Mesenchymal stem cell (in vitro differentiated cells and primary cell): ENCODE measurements around the gene HOXC11.

Experiments
- DNase-seq: peaks from one replicate; pipeline ENCODE4 v3.0.0-alpha.2; 2013
- H2AFZ ChIP-seq: one replicate; pipeline ENCODE4 v1.6.1; 2013; ENCODE audit warnings: low read depth, mild to moderate bottlenecking, control low read depth, inconsistent platforms, low read length, moderate library complexity
- H2AK5ac ChIP-seq: 2 replicates; pipeline ENCODE4 v1.6.1; 2013; ENCODE audit warnings: low read length, moderate library complexity, mild to moderate bottlenecking, inconsistent platforms; ENCODE audit not compliant: severe bottlenecking
- H2BK120ac ChIP-seq: one replicate; pipeline ENCODE4 v1.6.1; 2013; ENCODE audit warnings: low read depth, mild to moderate bottlenecking, inconsistent platforms, low read length, moderate library complexity
- H2BK12ac ChIP-seq, 2 experiments: one replicate each; pipeline ENCODE4 v1.6.1; 2013; ENCODE audit warnings: inconsistent platforms in 2 of 2, low read length in 2 of 2, mild to moderate bottlenecking in 2 of 2, moderate library complexity in 2 of 2, control low read depth in 1 of 2
- H2BK15ac ChIP-seq: one replicate; pipeline ENCODE4 v1.6.1; 2013; ENCODE audit warnings: mild to moderate bottlenecking, low read depth, inconsistent platforms; ENCODE audit not compliant: poor library complexity, severe bottlenecking
- H2BK5ac ChIP-seq: 2 replicates; pipeline ENCODE4 v1.6.1; 2013; ENCODE audit warnings: low read depth, mild to moderate bottlenecking, low read length, control low read depth, inconsistent platforms; ENCODE audit not compliant: poor library complexity, severe bottlenecking
- H3K14ac ChIP-seq, 2 experiments: one replicate each; pipeline ENCODE4 v1.6.1; 2013; ENCODE audit warnings: inconsistent platforms in 2 of 2, low read length in 2 of 2, control low read depth in 1 of 2, mild to moderate bottlenecking in 1 of 2, moderate library complexity in 1 of 2
- H3K18ac ChIP-seq, 2 experiments: one replicate each; pipeline ENCODE4 v1.6.1; 2013; ENCODE audit warnings: inconsistent platforms in 2 of 2, low read length in 2 of 2, control low read depth in 1 of 2, low read depth in 1 of 2, mild to moderate bottlenecking in 1 of 2
- H3K23ac ChIP-seq, 2 experiments: one replicate each; pipeline ENCODE4 v1.6.1; 2013; ENCODE audit warnings: inconsistent platforms in 2 of 2, low read length in 2 of 2, mild to moderate bottlenecking in 2 of 2, moderate library complexity in 2 of 2, control low read depth in 1 of 2
- H3K27ac ChIP-seq: 2 replicates; pipeline ENCODE4 v1.5.1; 2013; ENCODE audit warnings: mild to moderate bottlenecking, moderate library complexity, low read length, control low read depth, inconsistent platforms; ENCODE audit not compliant: poor library complexity, severe bottlenecking
- H3K27me3 ChIP-seq, 2 experiments: 2 replicates each; pipeline versions ENCODE4 v1.6.1 to v1.7.0; 2013; ENCODE audit warnings: low read length in 2 of 2, mild to moderate bottlenecking in 2 of 2, moderate library complexity in 2 of 2, control low read depth in 1 of 2, inconsistent platforms in 1 of 2; ENCODE audit not compliant: control insufficient read depth in 1 of 2, insufficient read depth in 1 of 2
- H3K36me3 ChIP-seq, 2 experiments: 2 replicates each; pipeline versions ENCODE4 v1.6.1 to v1.7.0; 2013; ENCODE audit warnings: low read length in 2 of 2, control low read depth in 1 of 2, inconsistent platforms in 1 of 2, low read depth in 1 of 2, mild to moderate bottlenecking in 1 of 2; ENCODE audit not compliant: insufficient read depth in 2 of 2, control insufficient read depth in 1 of 2
- H3K4ac ChIP-seq, 2 experiments: one replicate each; pipeline ENCODE4 v1.6.1; 2013; ENCODE audit warnings: inconsistent platforms in 2 of 2, low read length in 2 of 2, mild to moderate bottlenecking in 2 of 2, moderate library complexity in 2 of 2, control low read depth in 1 of 2, low read depth in 1 of 2
- H3K4me1 ChIP-seq: 2 replicates; pipeline ENCODE4 v1.6.1; 2013; ENCODE audit warnings: low read depth, low read length, control low read depth; ENCODE audit not compliant: control insufficient read depth, insufficient read depth
- H3K4me2 ChIP-seq: 2 replicates; pipeline ENCODE4 v1.6.1; 2013; ENCODE audit warnings: low read length, mild to moderate bottlenecking, inconsistent platforms; ENCODE audit not compliant: poor library complexity, severe bottlenecking
- H3K4me3 ChIP-seq, 2 experiments: 2 replicates each; pipeline versions ENCODE4 v1.5.1 to v1.7.0; 2013; ENCODE audit warnings: low read length in 2 of 2, mild to moderate bottlenecking in 2 of 2, control low read depth in 1 of 2, low read depth in 1 of 2; ENCODE audit not compliant: insufficient read depth in 1 of 2
- H3K79me1 ChIP-seq: replicated peaks from 2 replicates; pipeline ENCODE4 v1.6.1; 2013; ENCODE audit warnings: mild to moderate bottlenecking, control low read depth, low read length, inconsistent platforms; ENCODE audit not compliant: poor library complexity, severe bottlenecking
- H3K9ac ChIP-seq: 2 replicates; pipeline ENCODE4 v1.7.0; 2013; ENCODE audit warnings: mild to moderate bottlenecking, low read length, moderate library complexity
- H3K9me3 ChIP-seq: 2 replicates; pipeline ENCODE4 v1.7.0; 2013; ENCODE audit warnings: mild to moderate bottlenecking, low read length; ENCODE audit not compliant: control insufficient read depth
- H4K8ac ChIP-seq: one replicate; pipeline ENCODE4 v1.6.1; 2013; ENCODE audit warnings: inconsistent platforms, mild to moderate bottlenecking, low read length, moderate library complexity
- H4K91ac ChIP-seq: one replicate; pipeline ENCODE4 v1.6.1; 2013; ENCODE audit warnings: mild to moderate bottlenecking, low read length, inconsistent platforms
- WGBS: methylation state at CpG from one replicate; pipeline ENCODE4 v1.1.7; 2013; ENCODE audit warnings: mixed read lengths; 5-methylcytosine and 5-hydroxymethylcytosine counted together

The HOXC11 gene

GRCh38 chr12:53932915-53933314 lies 40.0 kb upstream of the HOXC11 start:
- Histone ChIP-seq H3K18ac (no peak overlapping the region), H2BK5ac (no peak overlapping the region), H3K27me3 (peaks cover 99 to 100% of the 10 kb centered on the region in 2 experiments), H4K91ac (no peak overlapping the region), H3K4me2 (no peak overlapping the region), H3K23ac (no peak overlapping the region), H3K9me3 (peaks cover 14% of the 10 kb centered on the region), H3K36me3 (peaks cover 0 to 2% of the 10 kb centered on the region in 2 experiments), H3K9ac (no peak overlapping the region), H2AFZ (no peak overlapping the region), H3K4me3 (no peak overlapping the region), H3K4me1 (peaks cover 4% of the 10 kb centered on the region), H3K14ac (no peak overlapping the region), H2AK5ac (no peak overlapping the region), H3K4ac (no peak overlapping the region), H2BK120ac (no peak overlapping the region), H3K79me1 (no peaks in the 10 kb centered on the region), H4K8ac (no peak overlapping the region), H2BK15ac (no peak overlapping the region), H2BK12ac (no peak overlapping the region), H3K27ac (no peak overlapping the region)
- DNase-seq, result no peak
- 45% methylated on average over 2 of the region's 4 CpGs for WGBS

GRCh38 chr12:53935383-53936341 lies 37.3 kb upstream of the HOXC11 start:
- Histone ChIP-seq H3K14ac (no peak overlapping the region), H3K27me3 (peaks cover 96 to 98% of the 10 kb centered on the region in 2 experiments), H2AK5ac (no peak overlapping the region), H3K4me1 (peaks cover 13% of the 10 kb centered on the region), H3K23ac (no peak overlapping the region), H3K36me3 (peaks cover 0 to 2% of the 10 kb centered on the region in 2 experiments), H2BK120ac (no peak overlapping the region), H4K91ac (no peak overlapping the region), H4K8ac (no peak overlapping the region), H2BK5ac (no peak overlapping the region), H2BK12ac (no peak overlapping the region), H3K27ac (no peak overlapping the region), H3K4me3 (peak overlapping the region in 1 of 2 experiments; percentile 58), H3K79me1 (no peaks in the 10 kb centered on the region), H3K4ac (no peak overlapping the region), H3K9ac (no peak overlapping the region), H3K4me2 (peak overlapping the region; percentile 43), H3K9me3 (no peaks in the 10 kb centered on the region), H2AFZ (no peak overlapping the region), H3K18ac (no peak overlapping the region), H2BK15ac (no peak overlapping the region)
- no peak for DNase-seq
- WGBS, result 11% methylated on average over 45 of the region's 49 CpGs

- Histone ChIP-seq H3K27me3 (peaks cover 96 to 98% of the 10 kb centered on the region in 2 experiments), H2BK15ac (no peak overlapping the region), H3K4ac (no peak overlapping the region), H3K23ac (no peak overlapping the region), H3K18ac (no peak overlapping the region), H3K4me2 (no peak overlapping the region), H3K14ac (no peak overlapping the region), H2AFZ (no peak overlapping the region), H3K27ac (no peak overlapping the region), H3K4me3 (no peak overlapping the region), H3K79me1 (no peaks in the 10 kb centered on the region), H4K8ac (no peak overlapping the region), H2BK5ac (no peak overlapping the region), H2AK5ac (no peak overlapping the region), H3K9me3 (no peaks in the 10 kb centered on the region), H2BK12ac (no peak overlapping the region), H3K36me3 (peaks cover 0 to 2% of the 10 kb centered on the region in 2 experiments), H3K9ac (no peak overlapping the region), H2BK120ac (no peak overlapping the region), H4K91ac (no peak overlapping the region), H3K4me1 (peaks cover 13% of the 10 kb centered on the region)
- DNase-seq, result no peak
- 32% methylated on average over 11 of the region's 12 CpGs for WGBS
Observed at GRCh38 chr12:53937099-53937498, 35.8 kb upstream of the HOXC11 start.

GRCh38 chr12:53937596-53938325 lies 35.2 kb upstream of the HOXC11 start:
- peaks cover 95 to 96% of the 10 kb centered on the region in 2 experiments for H3K27me3 ChIP-seq

More at GRCh38 chr12:53937596-53938325, 35.2 kb upstream of the HOXC11 start:
- Histone ChIP-seq H2BK120ac (no peak overlapping the region), H3K14ac (no peak overlapping the region), H3K4me1 (peaks cover 13% of the 10 kb centered on the region), H3K4me2 (no peak overlapping the region), H3K23ac (no peak overlapping the region), H2BK12ac (no peak overlapping the region), H2AFZ (no peak overlapping the region), H4K8ac (no peak overlapping the region), H3K18ac (no peak overlapping the region), H2BK15ac (no peak overlapping the region), H3K9ac (no peak overlapping the region), H2BK5ac (no peak overlapping the region), H2AK5ac (no peak overlapping the region), H3K4me3 (no peak overlapping the region), H3K4ac (no peak overlapping the region), H3K79me1 (no peaks in the 10 kb centered on the region), H3K36me3 (peaks cover 0 to 2% of the 10 kb centered on the region in 2 experiments), H4K91ac (no peak overlapping the region), H3K9me3 (no peaks in the 10 kb centered on the region), H3K27ac (no peak overlapping the region)
- 27% methylated on average over 18 of the region's 23 CpGs for WGBS
- DNase-seq, result no peak
